HFFc6 (cell line): ENCODE measurements around the gene VSX1. TPM values are rescaled to one million over a fixed set of nuclear protein-coding genes. Genes with fewer than 3 reads are reported as not detected.

Experiments
- DNase-seq: peaks from one replicate; pipeline ENCODE4 v3.0.0-alpha.2; 2018
- H3K27ac Mint-ChIP-seq: 2 replicates; pipeline ENCODE4 v1.8.0; 2020; ENCODE audit warnings: mild to moderate bottlenecking, mixed read lengths
- H3K27me3 Mint-ChIP-seq: 2 replicates; pipeline ENCODE4 v1.8.0; 2021; ENCODE audit warnings: mild to moderate bottlenecking, moderate library complexity, mixed read lengths; ENCODE audit not compliant: insufficient read depth
- H3K36me3 Mint-ChIP-seq: 2 replicates; pipeline ENCODE4 v1.8.0; 2021; ENCODE audit warnings: low read depth, mixed read lengths
- H3K4me1 Mint-ChIP-seq: 2 replicates; pipeline ENCODE4 v1.8.0; 2020; ENCODE audit warnings: low read depth, mixed read lengths
- H3K4me3 Mint-ChIP-seq: 2 replicates; pipeline ENCODE4 v1.8.0; 2020; ENCODE audit warnings: mild to moderate bottlenecking, moderate library complexity, mixed read lengths
- H3K9me3 Mint-ChIP-seq: 2 replicates; pipeline ENCODE4 v1.8.0; 2020; ENCODE audit warnings: mild to moderate bottlenecking, mixed read lengths
- CTCF ChIP-seq: fragments of 200-600 bp; sonication (generic); IDR thresholded peaks from 2 replicates; pipeline ENCODE4 v1.5.0; 2021; ENCODE audit warnings: antibody characterized with exemption, mild to moderate bottlenecking
- total RNA-seq, 6 experiments: library from RNA; stranded (reverse); fragmentation: NEBNext Ultra II Directional; extraction: Animal tissue kit (Norgen Biotek cat#: 25700); gene quantifications; 2 replicates in 1 of 6; 3 replicates in 5 of 6; pipeline ENCODE4 v1.2.3, GENCODE V29; 2021

Gene VSX1
- total RNA-seq, 6 experiments from 2014 or later: not detected

GRCh38 chr20:25035921-25036320, 46.0 kb downstream of the VSX1 start:
- Mint-ChIP-seq H3K27ac (no peak overlapping the region), H3K4me1 (peaks cover 13% of the 10 kb centered on the region), H3K36me3 (no peaks in the 10 kb centered on the region), H3K4me3 (no peak overlapping the region), H3K9me3 (no peaks in the 10 kb centered on the region), H3K27me3 (peaks cover 8% of the 10 kb centered on the region)
- DNase-seq: no peak
- TF ChIP-seq CTCF: no peak

DNA sequence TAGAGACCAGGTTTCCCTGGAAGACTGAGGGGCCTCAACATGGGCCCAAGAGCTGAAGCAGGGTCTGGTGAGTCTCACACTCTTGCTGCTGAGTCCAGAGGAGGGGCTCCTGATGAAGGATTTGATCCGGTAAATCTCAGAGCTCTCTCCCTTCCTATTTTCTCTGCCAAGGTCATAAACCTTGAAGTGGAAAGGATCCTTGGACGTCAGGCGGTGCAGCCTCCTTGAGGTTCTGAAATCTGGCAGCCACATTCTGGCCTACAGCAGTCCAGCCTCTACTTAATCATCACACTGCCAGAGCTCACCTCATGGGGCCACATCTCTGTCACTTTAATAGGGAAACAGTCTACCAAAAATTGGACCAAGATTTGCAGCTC, 48.0 kb downstream of the VSX1 start:
- DNase-seq: no peak
- Mint-ChIP-seq H3K9me3 (no peaks in the 10 kb centered on the region), H3K27ac (no peak overlapping the region), H3K4me1 (no peaks in the 10 kb centered on the region), H3K36me3 (no peaks in the 10 kb centered on the region), H3K4me3 (no peak overlapping the region), H3K27me3 (peaks cover 8% of the 10 kb centered on the region)
- TF ChIP-seq CTCF: no peak

GRCh38 chr20:25033265-25033923, 48.5 kb downstream of the VSX1 start:
- H3K4me1 Mint-ChIP-seq: no peaks in the 10 kb centered on the region
- H3K9me3 Mint-ChIP-seq: no peaks in the 10 kb centered on the region
- no peaks in the 10 kb centered on the region for H3K36me3 Mint-ChIP-seq
- no peak overlapping the region for H3K27ac Mint-ChIP-seq
- no peak for TF ChIP-seq CTCF
- no peak overlapping the region for H3K4me3 Mint-ChIP-seq
- H3K27me3 Mint-ChIP-seq: peaks cover 8% of the 10 kb centered on the region
- no peak for DNase-seq

DNA sequence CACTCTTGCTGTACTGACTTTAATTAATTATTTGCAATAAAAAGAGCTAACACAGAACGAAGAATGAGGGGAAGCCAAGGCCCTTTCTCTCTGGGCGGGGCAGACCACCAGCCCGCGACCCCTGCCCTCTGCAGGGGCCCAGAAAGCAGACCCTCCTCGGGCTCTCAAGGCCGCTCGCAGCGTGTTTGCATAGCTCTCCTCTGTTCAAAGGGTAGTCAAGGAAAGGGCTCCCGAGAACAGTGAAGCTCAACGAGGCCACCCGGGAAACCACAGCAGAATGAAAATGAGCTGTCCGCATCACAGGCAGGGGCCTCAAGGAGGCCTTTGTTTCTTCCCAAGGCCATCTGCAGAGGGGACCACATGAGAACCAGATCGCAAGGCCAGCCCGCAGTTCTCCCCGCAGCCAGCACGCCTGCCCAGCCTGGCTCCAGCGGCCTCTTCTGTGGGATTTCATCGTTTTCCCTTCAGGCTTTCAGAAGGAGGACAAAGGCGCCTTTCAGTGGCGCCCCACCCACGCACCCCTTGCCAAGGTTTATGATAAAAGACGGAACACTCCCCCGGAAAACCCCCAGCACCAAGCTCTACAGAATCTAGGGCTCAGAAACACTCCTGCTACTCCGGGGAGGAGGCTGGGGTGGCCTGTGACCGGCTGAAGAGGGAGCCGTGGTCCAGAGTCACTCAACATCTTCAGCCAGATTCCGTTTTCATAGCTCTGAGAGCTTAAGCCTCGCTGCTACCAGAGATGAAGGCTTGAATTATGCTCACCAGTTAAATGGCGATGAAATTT, 49.3 kb downstream of the VSX1 start:
- Mint-ChIP-seq H3K27ac (no peak overlapping the region), H3K4me1 (no peaks in the 10 kb centered on the region), H3K36me3 (no peaks in the 10 kb centered on the region), H3K27me3 (peaks cover 7% of the 10 kb centered on the region), H3K9me3 (no peaks in the 10 kb centered on the region), H3K4me3 (no peak overlapping the region)
- TF ChIP-seq CTCF: no peak
- no peak for DNase-seq

GRCh38 chr20:25032065-25032477, 49.9 kb downstream of the VSX1 start:
- Mint-ChIP-seq H3K4me1 (no peaks in the 10 kb centered on the region), H3K36me3 (no peaks in the 10 kb centered on the region), H3K27me3 (peaks cover 6% of the 10 kb centered on the region), H3K27ac (no peak overlapping the region), H3K4me3 (no peak overlapping the region), H3K9me3 (no peaks in the 10 kb centered on the region)
- no peak for TF ChIP-seq CTCF
- no peak for DNase-seq
